Activated CD8-positive, alpha-beta memory T cell treated with anti-CD3 and anti-CD28 coated beads, Interleukin-2, amount 50 U/mL, for 24 hours (primary cell): ENCODE results near the gene SLC7A5.
"Not testable (repeated sequence)": the region's sequence is repeated elsewhere in the genome, so short reads cannot be mapped to it uniquely, and the experiment has no call there.

Experiments
- DNase-seq: peaks from one replicate; pipeline ENCODE4 v3.0.0-alpha.2; 2020; ENCODE audit errors: extremely low read depth

The SLC7A5 gene

DNA sequence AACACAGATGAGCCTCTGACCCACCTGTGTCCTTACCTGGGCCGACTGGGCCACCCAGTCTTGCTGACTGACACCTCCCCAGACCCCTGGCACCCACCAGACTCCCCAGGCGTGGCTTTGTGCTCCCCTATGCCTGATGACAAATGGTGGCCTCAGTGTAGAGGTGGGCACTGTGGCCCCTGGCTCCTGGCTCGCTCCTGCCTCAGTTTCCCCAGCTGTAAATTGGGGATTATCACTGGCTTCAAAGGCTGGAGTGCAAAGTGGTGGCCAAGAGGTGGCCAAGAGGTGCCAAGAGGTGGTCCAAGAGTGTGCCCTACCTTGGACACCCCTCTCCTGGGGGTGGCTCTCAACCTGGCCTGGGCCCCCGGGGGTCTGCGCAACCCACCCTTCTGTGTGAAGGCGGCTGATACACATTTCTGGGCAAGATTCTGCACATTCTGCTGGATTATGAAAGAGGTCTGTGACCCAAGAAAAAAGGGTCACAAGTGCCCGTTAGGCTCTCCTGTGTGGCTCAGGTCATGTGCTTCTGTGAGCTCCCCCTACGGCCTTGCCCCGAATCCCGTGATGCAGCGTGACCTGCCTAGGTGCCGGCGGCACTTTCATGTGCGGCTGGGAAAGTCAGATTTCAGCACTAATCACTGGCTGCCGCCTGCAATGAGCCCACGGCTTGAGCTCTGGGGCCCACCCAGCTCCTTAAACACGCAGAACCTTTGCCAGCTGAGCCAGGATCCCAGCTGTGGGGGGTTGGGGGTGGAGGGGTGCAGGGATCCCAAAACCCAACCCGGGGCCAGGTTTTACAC lies 7.8 kb downstream of the SLC7A5 start:
- DNase-seq = not testable (repeated sequence)

DNA sequence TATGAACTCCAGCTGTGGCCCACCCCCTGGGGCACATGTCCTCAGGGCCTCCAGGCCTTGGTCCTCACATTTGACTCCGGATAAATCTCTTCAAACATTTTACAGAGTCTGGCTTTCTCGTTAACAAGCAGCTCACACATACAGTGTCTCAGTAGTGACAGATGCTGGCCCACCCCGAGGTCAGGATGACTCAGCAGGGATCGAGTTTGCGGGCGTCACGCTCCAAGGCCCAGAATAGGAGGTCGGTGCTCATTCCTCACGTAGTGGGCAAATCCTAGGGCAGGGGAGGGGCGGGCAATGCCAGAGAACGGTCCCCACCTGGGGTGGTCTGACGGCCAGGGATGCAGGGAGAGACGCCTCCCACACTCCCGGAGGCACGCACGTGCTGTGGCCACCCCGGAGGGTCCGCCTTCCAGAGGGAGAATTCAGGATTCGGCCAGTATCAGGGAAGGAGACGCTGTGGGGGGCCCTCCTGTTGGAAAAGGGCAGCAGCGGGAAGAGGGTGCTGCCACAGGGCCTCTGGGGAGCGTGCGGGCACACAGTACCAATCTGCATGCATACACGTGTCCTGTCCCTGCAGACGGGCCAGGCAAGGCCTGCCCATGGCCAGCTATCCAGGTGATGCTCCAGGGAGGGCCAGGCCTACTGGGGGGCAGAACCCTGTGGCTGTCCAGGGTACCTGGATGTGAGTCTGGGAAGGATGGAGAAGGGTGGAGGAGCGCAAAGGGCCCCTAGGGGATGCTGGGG lies 8.6 kb downstream of the SLC7A5 start:
- no peak for DNase-seq

DNA sequence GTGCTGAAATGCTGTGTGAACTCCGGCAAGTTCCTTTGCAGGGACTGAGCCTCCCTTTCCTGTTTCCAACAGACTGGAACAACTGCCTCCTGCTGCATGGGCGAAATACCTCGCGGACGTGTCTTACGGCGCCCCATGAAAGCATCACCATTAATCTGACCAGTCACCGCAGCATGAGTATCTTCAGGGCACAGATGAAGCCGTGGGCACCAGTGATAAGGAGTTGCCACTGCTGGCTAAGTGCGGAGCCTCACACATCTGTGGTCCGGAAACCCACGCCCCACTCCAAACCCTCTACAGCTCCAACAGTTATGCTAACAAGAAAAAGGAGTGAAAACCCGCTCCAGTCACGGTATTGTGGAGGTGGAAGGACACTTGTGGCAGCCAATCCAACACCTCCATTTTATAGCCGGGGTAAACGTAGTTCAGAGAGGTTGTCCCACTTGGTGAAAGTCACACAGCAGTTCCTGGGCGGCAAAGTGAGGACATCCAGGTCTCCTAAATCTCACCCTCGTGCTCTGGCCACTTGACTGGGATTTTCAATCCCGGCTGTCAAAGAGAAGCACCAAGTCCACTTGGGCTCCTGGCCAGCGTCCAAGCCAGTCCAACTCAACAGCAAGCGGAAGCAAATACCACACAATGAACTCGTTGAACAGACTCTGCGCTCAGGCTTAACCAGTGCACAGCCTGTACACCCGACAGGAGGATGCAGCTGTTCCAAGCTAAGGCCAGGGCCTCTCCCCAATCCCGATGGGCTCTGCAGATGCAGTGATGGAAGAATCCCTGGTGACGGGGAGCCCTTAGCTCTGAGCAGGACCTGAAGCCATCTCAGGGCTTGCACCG lies 10.9 kb downstream of the SLC7A5 start:
- not testable (repeated sequence) for DNase-seq

DNA sequence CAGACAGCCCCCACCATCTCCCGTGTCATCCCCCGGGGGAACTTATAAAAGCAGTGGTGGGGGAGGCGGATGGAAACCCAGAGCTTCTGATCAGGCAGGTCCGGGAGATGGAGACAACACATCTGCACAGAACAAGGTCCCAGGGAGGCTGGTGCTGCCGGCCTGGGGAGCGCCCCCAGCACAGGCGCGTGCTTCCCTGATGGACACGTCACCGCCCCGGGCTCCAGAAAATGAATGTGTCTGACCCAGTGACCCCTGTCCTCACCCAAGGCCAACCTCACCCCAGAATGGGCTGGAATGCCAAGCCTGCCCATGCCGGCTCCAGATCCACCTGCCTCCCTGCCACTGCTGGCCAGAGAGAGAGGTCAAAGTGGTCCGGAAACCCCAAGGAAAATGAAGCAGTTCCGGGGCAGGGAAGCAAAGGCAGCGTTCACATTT lies 12.5 kb downstream of the SLC7A5 start:
- DNase-seq = no peak

DNA sequence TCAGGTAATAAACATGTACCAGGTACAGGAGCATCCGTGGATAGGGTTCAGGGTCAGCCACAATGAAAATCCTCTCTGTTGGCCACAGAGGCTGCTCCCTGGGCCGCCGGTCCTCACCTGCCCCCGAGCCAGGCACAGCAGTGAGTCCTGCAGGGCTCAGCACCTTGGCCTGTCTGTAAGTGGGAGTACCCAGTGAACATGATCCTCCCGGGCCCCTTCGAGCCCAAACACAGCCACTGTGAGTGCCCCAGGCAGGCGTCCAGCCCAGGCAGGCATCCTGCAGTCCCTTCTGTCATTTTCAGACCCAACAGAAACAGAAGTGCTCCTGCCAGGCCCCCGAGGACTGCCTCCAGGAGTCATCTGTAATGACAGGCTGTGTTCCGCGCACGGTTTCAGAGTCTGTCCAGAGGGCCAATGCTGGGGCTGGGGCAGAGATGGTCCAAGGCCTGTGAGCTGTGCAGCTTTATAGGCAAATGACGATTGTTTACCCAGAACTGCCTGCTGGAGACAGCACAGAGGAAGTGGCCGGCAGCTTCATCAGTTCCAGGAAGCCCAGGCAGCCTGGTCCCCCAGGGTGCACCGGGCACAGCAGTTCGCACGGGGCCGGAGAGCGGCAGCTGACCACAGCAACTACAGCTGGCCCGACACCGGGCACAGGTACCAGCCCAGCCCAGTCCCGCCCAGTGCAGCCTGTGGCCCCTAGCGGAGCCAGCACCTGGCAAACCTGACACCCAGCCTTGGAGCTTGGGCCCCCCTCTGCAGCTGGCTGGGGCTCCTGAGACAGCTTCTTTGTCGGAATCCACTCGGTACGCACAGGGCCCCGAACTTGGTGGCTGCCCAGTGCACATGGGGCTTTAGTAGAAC lies 13.2 kb downstream of the SLC7A5 start:
- no peak for DNase-seq

DNA sequence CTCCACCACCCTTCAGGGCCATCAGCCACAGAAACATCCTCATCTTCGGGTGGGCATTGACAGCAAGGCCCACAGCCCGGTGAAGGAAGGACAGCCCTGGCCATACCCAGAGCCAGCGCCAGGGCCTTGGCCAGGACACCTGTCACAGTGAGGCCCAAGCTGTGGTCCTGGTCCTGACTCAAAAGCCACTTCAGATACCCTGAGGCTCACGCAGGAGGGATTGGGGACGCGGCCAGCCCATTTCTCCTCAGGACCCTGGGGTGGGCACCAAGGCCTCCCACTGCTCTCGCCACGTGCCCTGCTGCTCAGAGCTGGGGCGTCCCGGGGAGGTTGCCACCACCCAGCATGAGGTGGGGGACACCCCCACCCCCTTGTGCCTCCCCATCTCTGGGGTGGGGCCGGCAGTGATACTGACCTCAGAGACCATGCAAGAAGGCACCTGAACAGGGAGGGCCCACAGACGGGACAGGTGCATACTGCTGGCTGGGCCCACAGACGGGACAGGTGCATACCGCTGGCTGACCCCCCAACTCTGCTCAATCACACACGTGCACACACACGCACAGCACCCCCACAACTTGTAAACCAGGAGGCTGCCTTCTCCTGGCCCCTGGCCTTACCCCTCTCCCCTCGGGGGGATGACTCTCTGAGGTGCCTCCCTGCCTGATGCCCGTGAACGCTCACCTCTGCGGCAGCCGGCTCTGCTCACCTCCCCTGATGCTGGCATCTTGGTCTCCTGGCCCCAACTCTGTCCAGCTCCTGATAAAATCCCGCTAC lies 14.2 kb downstream of the SLC7A5 start:
- no peak for DNase-seq

DNA sequence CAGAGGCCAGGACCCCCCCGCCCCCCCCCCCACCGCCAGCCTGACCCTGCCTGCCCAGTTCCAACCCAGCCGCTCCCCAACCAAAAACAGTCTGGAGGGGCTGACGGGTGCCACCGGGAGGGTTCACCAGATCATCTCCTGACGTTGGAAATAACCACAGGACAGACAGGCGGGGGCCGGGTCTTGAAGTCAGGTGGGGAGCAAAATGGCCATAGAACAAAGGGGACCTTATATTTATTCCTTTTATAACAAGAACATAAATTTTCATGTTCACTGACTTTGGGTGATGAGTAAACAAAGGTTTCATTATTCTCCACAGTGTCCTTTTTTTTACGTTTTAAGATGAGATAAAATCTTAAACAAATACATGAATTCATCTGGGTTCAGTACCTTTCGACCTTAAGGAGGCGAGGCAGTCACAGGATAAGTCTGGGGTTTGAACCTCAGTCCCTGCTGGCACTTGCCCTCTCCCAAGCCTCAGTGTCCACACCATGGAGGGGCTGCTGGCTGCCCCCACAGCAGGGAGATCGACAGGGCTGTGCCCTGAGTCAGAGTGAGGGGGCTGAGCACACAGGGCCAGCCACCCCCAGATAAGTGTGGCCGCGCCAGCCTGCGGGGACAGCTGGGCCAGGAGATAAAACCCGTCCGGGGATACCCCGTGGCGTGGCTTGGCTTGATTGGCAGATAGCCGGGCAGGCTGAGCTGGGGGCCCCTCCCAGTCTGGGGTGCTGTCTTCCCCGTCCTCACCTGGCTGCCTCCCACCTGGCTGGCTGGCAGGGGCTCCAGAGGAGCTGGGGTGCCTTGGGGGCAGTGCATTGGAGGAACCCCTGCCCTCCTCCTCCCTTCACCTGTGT lies 15.0 kb downstream of the SLC7A5 start:
- no peak for DNase-seq

DNA sequence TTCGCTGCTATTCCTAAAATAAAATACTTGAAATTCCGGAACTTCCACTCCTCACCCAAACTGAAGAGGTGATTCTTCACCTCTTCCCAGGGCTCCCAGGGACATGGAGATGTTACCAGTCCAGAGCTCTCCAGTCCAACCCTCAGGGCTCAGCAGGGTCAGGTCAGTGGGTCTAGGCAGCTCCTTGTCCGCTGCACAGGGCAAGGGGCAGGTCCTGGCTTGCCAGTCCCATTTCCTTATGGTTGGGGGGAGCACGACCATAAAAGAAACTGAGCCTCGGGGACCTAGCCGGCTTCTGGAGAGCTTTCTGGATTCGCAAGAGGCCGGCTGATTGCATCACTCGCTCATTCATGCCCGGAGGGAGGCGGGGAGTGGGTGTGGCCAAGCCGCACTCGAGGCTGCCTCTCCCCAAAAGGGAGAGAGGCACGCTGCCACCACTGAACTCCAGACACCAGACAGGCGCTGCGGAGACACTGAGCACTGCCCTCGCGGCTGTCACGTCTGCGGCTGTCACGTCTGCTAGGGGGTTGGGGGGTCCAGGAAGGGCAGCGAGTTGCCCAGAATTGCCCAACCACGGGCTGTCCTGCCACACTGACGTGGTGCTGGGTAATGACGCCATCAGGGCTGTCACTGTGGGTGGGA lies 15.8 kb downstream of the SLC7A5 start:
- peak; percentile 61 for DNase-seq

DNA sequence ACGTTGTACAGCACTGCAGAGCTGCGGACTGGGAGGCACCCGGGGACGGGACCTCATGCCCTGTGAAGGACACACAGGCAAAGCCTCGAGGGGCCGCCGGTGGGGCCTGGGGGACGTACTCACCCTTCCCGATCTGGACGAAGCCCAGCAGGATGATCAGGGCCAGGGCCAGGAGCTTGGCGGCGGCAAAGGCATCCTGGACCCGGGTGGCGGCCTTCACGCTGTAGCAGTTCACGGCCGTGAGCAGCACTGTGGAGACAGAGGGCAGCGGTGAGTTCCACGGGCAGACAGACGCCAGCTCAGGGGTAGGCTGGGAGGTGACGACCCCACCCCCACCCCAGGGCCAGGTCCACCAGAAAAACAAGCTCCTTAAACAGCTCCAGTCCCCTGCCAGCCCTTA lies 17.7 kb downstream of the SLC7A5 start:
- no peak for DNase-seq

DNA sequence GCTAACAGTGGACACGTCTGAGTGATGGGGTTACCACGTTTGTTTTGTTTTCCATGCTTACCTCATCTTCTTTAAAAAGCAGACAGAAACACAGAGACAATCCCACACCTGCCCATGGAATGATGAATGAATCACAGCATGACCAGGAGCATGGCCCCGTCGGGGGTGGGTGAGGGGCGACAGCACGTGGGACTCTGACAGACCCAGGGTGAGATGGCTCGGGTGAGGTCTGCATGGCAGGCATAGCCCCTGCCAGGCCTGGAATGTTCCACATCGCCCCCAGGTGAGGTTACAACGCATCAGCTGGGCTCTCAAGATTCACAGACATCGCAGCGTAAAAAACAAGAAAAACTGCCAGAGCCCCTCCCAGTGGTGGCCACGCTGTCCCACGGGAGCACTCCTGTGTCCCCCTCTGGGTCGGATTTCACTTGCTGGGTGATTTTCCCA lies 18.1 kb downstream of the SLC7A5 start:
- DNase-seq = no peak

DNA sequence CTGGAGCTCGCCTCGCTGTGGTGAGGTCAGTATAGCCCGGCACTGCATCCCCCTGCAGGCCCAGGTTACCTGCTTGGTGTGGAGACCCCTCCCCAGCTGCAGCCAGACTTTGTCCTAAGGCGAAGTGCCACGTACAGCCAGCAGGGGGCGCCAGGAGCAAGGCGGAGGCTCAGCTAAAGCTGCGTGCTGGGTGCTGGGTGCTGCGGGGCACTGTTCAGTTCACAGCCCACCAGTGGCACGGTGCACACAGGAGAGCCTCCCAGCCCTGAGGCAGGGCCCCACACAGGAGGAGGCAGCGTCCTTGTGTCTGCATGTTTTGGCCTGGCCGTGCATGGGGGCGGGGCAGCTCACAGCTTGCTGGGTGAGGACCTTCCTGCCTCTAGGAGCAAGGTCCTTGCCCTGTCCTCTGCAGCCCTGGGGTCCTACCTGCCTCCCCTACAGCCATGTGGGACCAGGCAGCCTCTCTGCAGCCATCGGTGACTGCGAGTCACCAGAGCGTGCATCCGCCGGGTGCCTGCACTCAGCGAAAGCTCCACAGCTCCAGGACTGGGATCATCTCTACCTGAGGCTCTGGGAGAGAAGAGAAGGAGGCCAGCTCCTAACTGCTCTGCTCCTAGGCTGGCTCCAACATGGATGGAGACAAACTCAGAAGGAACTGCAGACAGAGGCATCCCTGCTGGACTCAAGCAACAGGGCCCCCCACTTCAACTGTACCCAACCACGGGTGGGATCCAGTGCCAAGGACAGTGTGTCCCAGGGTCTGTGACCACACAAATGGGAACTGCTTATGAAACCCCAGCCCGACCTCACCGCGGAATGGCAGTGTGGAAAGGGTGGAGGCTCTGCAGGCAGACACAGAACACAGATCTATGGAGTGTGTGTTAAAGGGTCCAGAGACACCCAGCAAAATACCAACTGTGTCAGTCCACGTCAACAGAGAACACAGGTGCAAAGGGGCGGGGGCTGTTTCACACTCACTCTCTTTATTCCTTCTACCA lies 19.0 kb downstream of the SLC7A5 start:
- no peak for DNase-seq

DNA sequence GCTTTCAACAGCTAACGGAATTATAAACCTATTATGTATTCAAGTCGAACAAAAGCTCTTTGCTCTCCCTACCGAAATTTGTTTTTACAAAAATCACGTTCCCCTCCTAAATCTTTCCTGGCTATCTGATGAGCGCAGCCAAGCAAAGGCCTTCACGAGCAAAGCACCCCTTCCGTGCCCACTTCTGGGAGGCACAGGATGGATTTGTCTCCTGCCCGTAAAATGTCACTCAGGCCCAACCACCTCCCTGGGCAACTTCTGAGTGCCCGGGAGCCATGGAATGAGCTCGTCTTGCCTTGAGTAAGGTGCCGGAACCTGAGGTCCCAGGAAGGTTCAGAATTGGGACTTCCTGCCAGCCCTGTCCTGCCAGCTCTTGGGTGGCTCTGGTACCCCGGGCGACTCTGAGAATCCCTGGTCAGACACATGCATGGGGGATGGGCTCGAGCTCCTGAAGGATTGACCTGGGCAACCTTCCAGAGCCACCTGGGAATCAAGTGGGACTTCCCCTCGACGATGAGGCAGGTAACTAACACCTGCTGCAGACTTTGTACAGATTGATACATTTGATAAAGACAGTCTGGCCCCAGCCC lies 19.8 kb downstream of the SLC7A5 start:
- no peak for DNase-seq

DNA sequence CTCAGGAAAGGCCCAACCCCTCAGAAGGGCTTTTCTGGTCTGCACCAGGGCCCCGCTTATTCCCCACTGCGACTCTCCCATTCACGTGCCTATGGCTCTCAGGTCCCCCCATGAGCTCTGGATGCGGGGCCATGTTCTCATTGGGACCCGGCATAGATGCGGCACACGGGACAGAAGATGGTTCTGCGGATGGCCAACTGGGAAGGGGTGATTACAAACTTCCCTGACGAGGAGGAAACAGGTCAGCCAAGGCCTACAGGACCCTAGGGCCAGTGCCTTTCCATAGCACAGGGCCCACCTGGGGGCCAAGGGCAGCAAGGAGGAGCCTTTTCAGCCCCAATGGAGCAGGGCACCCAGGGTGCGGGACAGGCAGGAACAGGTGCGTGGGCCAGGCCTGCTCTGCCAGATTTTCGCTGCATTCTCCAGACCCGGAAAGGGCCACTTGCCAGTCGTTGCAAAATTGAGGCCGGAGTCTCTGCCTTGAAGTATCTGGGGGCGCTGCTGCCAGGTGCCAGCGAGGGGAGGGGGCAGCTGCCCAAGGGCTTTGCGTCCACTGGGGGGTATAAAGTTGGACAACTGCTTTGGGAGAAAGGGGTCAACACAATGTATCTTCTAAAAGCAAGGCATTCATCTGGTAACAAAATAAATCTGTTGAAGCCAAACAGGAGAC lies 20.5 kb downstream of the SLC7A5 start:
- DNase-seq = no peak

DNA sequence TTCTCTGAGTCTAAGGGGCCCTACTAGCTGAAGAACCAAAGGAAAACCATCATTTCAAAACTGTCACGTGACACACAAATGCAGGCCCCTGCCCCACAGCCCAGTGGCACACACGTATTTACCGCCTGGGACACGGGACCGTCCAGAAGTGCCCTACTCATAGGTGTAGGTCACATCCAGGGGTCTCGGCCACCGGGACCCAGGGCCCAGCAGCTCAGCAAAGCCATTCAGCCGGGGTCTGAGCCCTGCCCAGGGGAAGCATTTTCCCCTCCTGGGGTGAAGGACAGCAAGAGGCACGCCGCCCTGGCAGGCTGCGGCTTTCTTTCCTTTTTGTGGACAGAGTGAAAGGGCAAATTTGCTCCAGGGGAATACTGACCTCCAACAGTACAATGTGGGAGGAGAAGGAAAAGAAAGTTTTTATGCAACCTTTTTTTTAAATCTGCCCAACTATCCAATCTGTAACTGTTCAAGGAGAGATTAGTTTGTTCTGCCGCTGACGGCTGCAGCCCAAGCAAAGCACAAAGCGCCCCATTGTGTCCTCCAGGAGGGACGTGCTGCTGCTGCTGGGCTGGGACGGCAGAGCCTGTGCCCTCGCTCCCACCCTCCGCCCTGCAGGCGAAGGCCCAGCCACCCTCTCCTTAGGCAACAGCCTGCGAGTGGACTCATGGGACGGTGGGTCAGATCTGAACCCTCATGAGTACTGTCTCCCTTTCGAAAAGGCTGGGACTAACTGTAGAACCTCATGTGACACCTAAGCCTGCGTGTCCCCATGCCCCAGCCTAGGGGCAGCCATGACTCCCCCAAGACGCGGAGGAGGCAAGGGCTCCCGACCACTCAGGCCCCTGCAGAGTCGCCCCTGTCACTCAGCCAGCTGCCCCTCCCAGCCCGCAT lies 21.3 kb downstream of the SLC7A5 start:
- DNase-seq = no peak

DNA sequence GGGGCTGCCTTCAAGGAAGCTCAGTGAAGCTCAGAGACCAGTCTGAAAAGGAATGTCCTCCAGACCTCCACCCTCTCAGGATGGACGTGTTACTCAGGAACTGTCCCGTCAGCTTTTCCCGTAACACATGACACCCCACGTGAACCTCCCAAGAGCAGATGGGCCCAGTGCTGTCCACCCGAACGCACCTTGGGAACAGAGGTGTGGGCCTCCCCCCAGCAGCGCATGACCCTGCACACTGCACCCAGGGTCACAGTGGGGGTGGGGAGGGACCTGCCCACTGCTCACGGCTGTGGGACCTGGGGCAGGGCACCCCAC lies 21.9 kb downstream of the SLC7A5 start:
- DNase-seq = no peak
